Measurements from ENCODE around the gene PRR35.

- no peak for TF ChIP-seq CTCF (IDR thresholded peaks at IDR 0.05)
- TF ChIP-seq POLR2A (IDR thresholded peaks at IDR 0.05): no peak
Measured at GRCh38 chr16:516301-516700, 43.9 kb upstream of the PRR35 start.

All from thyroid gland (tissue), 4 donors.